ENCODE results near the gene LAMP2. TPM values are rescaled to one million over a fixed set of nuclear protein-coding genes. Genes with fewer than 3 reads are reported as not detected.

The LAMP2 gene
- total and polyA plus RNA-seq, 9 of the 15 experiments (the other 6 are each of a cell fraction or from before 2014, with no cell fraction given): 22.3 to 77.7 (median 48.6) TPM

DNA sequence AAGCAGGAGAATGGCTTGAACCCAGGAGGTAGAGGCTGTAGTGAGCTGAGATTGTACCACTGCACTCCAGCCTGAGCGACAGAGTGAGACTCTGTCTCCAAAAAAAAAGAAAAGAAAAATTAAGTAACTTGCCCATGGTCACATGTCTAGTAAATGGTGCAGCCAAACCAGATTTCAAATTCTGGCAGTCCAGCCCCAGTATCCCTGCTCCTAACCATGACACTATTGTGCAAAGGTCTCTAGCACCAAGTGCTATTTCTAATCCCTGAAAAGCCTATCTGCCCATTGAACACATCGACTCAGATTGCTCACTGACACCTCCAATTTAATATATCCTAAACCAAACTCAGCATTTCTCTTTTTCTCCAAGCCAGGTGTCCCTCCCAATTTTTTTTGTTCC lies 7.6 kb upstream of the LAMP2 start:
- no peaks in the 10 kb centered on the region for H4K20me1 ChIP-seq (replicated peaks; ENCODE audit: control insufficient read depth, insufficient read depth, low read length)
- no peaks in the 10 kb centered on the region for H3K4me1 ChIP-seq (replicated peaks in 1 of 2; ENCODE audit: control insufficient read depth in 2 of 2, insufficient read depth in 2 of 2, low read length in 2 of 2)
- CTCF ChIA-PET (ENCODE audit: low intra/inter-chr PET ratio): no interaction called here
- FAIRE-seq (no peak), ATAC-seq (no peak), DNase-seq (ENCODE audit: extremely low read depth in 1 of 4, low spot score in 3 of 4) (no peak)
- H3K27me3 ChIP-seq (ENCODE audit: control insufficient read depth in 2 of 2, insufficient read depth in 2 of 2, low read length in 2 of 2): no peaks in the 10 kb centered on the region
- H3K9ac ChIP-seq (ENCODE audit: insufficient read depth in 1 of 2, low read depth in 2 of 2, low read length in 2 of 2): no peak overlapping the region
- in situ Hi-C loops (cut with MboI) (no loop called here), intact Hi-C loops (cut with micrococcal nuclease) (loop anchor here (5.0 kb wide), 1 partner anchor 94 kb away; no protein-coding TSS in a partner anchor)
- H3K27ac ChIP-seq (ENCODE audit: extremely low read depth, low read depth, low read length): no peak overlapping the region
- H3K4me3 ChIP-seq: no peak overlapping the region
- BruUV-seq (replicated peaks): no TSS peak
- no peaks in the 10 kb centered on the region for H3K79me2 ChIP-seq (ENCODE audit: control insufficient read depth, insufficient read depth, low read length)
- POLR2A ChIA-PET: interaction anchor here (0.6 to 1.0 kb wide), 2 partner anchors 25 to 85 kb away, joined by 3 read pairs; no protein-coding TSS in a partner anchor
- TF ChIP-seq MAFF (IDR thresholded peaks at IDR 0.05; ENCODE audit: low read length): no peak
- TF ChIP-seq ILK (tag; IDR thresholded peaks at IDR 0.05; ENCODE audit: borderline replicate concordance, low read depth): no peak
- TF ChIP-seq ZZZ3 (IDR thresholded peaks at IDR 0.05): no peak
- TF ChIP-seq ZBTB34 (CRISPR knock-in tag; IDR thresholded peaks at IDR 0.05): no peak
- no peak for TF ChIP-seq CHD2 (IDR thresholded peaks at IDR 0.05; ENCODE audit: low read depth, low read length)
- TF ChIP-seq TCF3 (CRISPR knock-in tag; IDR thresholded peaks at IDR 0.05): no peak
- TF ChIP-seq KDM4B (IDR thresholded peaks at IDR 0.05; ENCODE audit: borderline replicate concordance in 2 of 2, low read depth in 1 of 2): no peak
- no peak for TF ChIP-seq MCM3 (IDR thresholded peaks at IDR 0.05)
- TF ChIP-seq BRD4 (IDR thresholded peaks at IDR 0.05): no peak
- no peak for TF ChIP-seq ZNF280B (CRISPR knock-in tag; IDR thresholded peaks at IDR 0.05)
- no peak for TF ChIP-seq ELF2 (CRISPR knock-in tag; IDR thresholded peaks at IDR 0.05)
- TF ChIP-seq MEF2A (IDR thresholded peaks at IDR 0.05; ENCODE audit: control insufficient read depth, low read depth, low read length): no peak
- no peak for TF ChIP-seq NCOA1 (IDR thresholded peaks at IDR 0.05; ENCODE audit: low read depth)
- TF ChIP-seq CBFA2T3 (IDR thresholded peaks at IDR 0.05): no peak
- TF ChIP-seq ESRRB (CRISPR knock-in tag; IDR thresholded peaks at IDR 0.05; ENCODE audit: borderline replicate concordance): no peak
- TF ChIP-seq NCOR1 (IDR thresholded peaks at IDR 0.05): no peak
- TF ChIP-seq LCOR (CRISPR knock-in tag; IDR thresholded peaks at IDR 0.05): no peak
- TF ChIP-seq ZNF75A (CRISPR knock-in tag; IDR thresholded peaks at IDR 0.05): no peak
- no peak for TF ChIP-seq ZBTB11 (CRISPR knock-in tag; IDR thresholded peaks at IDR 0.05)
- no peaks in the 10 kb centered on the region for H3K36me3 ChIP-seq (ENCODE audit: control insufficient read depth, insufficient read depth, low read length)
- no peak overlapping the region for H2AFZ ChIP-seq (ENCODE audit: low read depth, low read length)
- no peaks in the 10 kb centered on the region for H3K9me3 ChIP-seq (replicated peaks; ENCODE audit: control insufficient read depth, insufficient read depth, low read depth, low read length)
- 8% methylated on average over 1 of the region's 2 CpGs for WGBS (ENCODE audit: insufficient coverage, low coverage, missing lambda C conversion rate)
- no peaks in the 10 kb centered on the region for H3K9me1 ChIP-seq (ENCODE audit: control insufficient read depth, insufficient read depth, low read length)
- H3K4me2 ChIP-seq (ENCODE audit: insufficient read depth, low read length): no peak overlapping the region

Data from K562 (cell line).